Erythroblast (primary cell): ENCODE measurements around the gene NHEJ1.

Experiments used
- DNase-seq, 2 experiments: peaks; one replicate each; lab custom pipeline; 2025; lab: John Stamatoyannopoulos, UW
- GATA1 ChIP-seq: IDR thresholded peaks from 2 replicates; pipeline ENCODE4 v1.6.1; 2011; ENCODE audit warnings: low read depth, mild to moderate bottlenecking, control low read depth, low read length, moderate library complexity
- POLR2A ChIP-seq: IDR thresholded peaks from 2 replicates; pipeline ENCODE4 v1.6.1; 2011; ENCODE audit warnings: mild to moderate bottlenecking, low read length

Gene NHEJ1

DNA sequence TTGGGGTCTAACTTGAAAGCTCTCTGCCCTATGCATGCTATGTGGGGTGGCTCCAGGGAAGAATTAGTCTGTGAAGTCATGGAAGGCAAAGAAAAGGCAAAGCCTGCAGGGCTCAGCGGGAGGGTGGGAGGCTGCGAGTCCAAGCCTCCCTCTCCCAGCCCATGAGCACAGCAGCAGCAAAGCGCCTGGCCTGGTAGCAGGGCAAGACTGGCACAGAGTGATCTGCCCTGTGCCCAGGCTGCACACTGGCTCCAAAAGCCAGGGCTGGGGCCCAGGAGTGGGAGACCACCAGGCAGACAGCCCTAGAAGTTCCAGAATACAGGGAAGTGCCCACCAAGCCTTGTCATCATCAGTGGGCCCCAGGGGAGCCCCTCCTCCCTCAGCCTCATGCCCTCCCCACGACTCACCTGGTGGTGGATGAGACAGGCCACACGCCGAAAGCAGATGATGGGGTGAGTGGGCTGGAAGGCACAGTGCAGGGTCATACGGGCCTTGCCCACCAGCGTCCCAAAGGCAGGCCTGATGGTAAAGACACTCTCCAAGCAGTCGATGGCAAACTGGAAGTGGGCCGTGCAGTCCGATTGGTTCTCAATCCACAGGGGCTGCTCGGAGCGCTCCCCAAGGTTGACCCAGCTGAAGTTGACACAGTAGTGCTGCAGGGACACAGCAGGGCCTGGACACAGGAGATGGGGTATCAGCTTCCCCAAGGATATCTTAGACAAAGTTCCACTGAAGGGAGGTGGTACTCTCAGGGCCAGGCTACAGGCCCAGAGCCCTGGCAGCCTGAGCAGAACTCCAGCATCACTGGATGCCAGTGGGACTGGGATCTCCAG lies 131.4 kb downstream of the NHEJ1 start:
- no peak for TF ChIP-seq GATA1
- TF ChIP-seq POLR2A: no peak
- DNase-seq: no peak

DNA sequence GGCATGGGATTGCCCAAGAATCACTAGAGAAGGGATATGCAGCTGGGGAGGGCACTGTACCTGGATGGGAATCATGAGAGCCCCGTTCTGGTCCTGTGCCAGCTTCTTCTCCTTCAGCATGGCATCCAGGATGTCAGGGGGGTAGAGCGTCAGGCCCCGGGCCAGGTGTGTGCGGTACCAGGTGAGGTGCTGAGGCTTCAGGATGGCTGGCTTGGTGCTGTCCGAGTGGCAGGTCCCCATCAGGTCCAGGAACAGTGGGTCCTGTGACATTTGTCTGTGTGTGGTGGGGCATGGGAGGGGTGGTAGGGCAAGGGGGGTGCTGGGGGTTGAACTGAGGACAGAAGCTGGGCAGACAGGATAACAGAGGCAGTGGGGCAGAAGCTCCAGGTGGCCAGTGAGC lies 132.5 kb downstream of the NHEJ1 start:
- DNase-seq: no peak
- TF ChIP-seq GATA1 (no peak), POLR2A (no peak)

DNA sequence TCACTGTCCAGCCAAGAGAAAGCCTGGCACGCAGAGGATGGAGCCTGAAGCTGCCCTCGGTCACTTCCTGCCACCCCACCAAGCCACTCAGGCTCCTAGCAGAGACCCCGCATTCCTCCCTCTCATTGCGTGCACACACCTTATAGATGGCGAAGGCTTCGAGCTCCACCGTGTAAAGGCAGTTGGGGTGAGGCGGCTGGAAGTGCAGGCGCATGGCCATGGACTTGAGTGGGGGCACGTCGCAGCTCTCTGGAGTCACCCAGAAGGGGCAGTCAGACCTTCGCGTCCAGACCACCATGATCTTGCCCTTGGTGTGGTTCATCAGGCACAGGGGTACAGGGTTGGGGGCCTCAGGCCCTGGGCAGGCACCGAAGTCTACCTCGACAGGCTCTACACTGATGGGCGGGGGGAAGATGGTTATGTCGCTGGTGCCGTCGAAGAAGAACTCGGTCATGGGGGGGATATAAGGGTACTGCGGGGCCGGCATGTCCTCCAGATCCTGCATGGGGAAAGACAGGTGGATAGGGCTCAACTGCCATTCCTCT lies 133.0 kb downstream of the NHEJ1 start:
- TF ChIP-seq GATA1 (no peak), POLR2A (no peak)
- no peak for DNase-seq

DNA sequence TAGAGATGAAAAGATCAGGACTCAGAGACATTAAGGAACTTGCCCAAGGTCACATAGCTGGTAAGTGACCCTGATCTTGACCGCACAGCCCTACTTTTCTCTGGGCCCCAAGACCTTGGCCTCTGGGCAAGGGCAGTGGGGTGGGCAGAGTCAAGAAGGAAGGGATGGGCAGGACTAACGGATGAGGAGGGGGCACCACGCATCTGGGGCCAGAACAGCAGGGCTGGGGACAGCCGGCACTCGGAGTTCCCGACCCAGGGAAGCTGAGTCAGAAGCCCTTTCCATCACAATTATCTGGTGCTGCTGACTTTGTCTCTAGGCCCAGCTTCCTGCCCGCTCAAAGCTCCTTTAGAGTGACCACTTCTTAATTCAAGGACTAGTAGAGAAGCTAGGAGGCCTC lies 133.7 kb downstream of the NHEJ1 start:
- no peak for DNase-seq
- TF ChIP-seq GATA1 (no peak), POLR2A (no peak)

DNA sequence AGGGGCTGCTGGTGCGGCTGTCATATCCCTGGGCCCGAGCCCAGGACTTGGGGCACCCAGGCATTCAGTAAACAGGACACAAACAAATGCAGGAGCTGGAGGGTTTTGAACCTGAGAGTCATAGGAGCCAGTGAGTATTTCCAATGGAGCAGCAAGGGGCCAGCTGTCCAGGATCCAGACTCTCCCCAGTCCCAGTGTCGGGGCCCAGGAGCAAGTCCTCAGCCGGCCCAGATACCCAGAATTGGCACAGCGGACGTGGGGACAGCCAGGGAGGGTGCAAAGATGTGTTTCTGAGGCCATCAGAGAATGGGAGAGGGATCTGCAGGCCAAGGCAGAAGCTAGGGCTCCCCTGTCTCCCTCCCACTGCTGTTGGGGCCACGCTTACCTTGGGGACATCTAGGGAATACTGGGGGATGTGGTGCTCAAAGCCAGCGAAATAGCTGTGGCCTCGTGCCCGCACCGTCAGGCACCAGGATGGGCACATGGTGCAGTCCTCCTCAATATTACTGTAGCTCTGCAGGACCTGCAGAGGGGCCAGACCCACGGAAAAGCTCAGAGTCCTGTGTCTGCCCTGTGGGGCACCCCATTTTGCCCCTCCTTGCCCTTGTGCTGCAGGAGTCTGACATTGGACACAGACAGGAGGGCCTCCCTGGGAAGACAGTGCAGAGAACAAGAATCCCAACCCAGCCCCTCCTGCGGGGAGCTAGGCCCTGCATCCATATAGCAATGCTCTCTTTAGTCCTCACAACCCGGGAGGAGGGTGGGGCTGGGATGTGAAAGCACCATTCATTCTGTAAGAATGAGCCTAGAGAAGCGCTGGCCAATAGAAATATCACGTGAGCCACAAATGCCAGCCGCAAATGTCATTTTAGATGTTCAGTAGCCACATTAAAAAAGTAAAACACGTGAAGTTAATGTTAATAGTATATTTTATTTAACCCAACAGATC lies 134.7 kb downstream of the NHEJ1 start:
- no peak for DNase-seq
- TF ChIP-seq POLR2A (no peak), GATA1 (no peak)
